Transverse colon (tissue), 4 donors: ENCODE data around the gene ATXN1L.

Experiments used
- EP300 ChIP-seq: sonication (generic); formaldehyde crosslinking; IDR thresholded peaks from one replicate; pipeline ENCODE4 v1.6.1; 2017; ENCODE audit warnings: antibody characterized with exemption, low read depth
- POLR2AphosphoS5 ChIP-seq, 3 donors: sonication (generic); formaldehyde crosslinking; IDR thresholded peaks; one replicate each; pipeline ENCODE4 v1.6.1; 2016; ENCODE audit warnings: antibody characterized with exemption in 3 of 3
- TF ChIP-seq, protein P1 (sequence below), 5 experiments: fragments of 200-600 bp in 3 of 5; fragments of 450-650 bp in 2 of 5; sonication (generic) in 3 of 5; IDR thresholded peaks; 1 replicate in 2 of 5; 2 replicates in 3 of 5; pipeline ENCODE4 v1.5.1; 2016 to 2017; ENCODE audit warnings: antibody characterized with exemption in 5 of 5, inconsistent platforms in 3 of 5, mild to moderate bottlenecking in 2 of 5, moderate library complexity in 1 of 5

GRCh38 chr16:71826533-71827017, 19.2 kb upstream of the ATXN1L start:
- TF ChIP-seq POLR2AphosphoS5 (IDR thresholded peaks at IDR 0.05) (no peak), EP300 (no peak)
- TF ChIP-seq, protein P1, sequence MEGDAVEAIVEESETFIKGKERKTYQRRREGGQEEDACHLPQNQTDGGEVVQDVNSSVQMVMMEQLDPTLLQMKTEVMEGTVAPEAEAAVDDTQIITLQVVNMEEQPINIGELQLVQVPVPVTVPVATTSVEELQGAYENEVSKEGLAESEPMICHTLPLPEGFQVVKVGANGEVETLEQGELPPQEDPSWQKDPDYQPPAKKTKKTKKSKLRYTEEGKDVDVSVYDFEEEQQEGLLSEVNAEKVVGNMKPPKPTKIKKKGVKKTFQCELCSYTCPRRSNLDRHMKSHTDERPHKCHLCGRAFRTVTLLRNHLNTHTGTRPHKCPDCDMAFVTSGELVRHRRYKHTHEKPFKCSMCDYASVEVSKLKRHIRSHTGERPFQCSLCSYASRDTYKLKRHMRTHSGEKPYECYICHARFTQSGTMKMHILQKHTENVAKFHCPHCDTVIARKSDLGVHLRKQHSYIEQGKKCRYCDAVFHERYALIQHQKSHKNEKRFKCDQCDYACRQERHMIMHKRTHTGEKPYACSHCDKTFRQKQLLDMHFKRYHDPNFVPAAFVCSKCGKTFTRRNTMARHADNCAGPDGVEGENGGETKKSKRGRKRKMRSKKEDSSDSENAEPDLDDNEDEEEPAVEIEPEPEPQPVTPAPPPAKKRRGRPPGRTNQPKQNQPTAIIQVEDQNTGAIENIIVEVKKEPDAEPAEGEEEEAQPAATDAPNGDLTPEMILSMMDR (IDR thresholded peaks at IDR 0.05) = no peak
